Activated T-cell treated with anti-CD3 and anti-CD28 coated beads, Interleukin-2, amount 50 U/mL, for 24 hours (primary cell): ENCODE results near the gene BTLA.
"Not testable (repeated sequence)": the region's sequence is repeated elsewhere in the genome, so short reads cannot be mapped to it uniquely, and the experiment has no call there.

Experiments used
- DNase-seq: peaks from one replicate; pipeline ENCODE4 v3.0.0-alpha.2; 2020
- H3K27ac Mint-ChIP-seq: 2 replicates; pipeline ENCODE4 v1.8.0; 2020; ENCODE audit warnings: mild to moderate bottlenecking, mixed read lengths
- H3K27me3 Mint-ChIP-seq: 2 replicates; pipeline ENCODE4 v1.8.0; 2020; ENCODE audit warnings: mixed read lengths
- H3K36me3 Mint-ChIP-seq: 2 replicates; pipeline ENCODE4 v1.8.0; 2020; ENCODE audit warnings: low read depth, mixed read lengths
- H3K4me1 Mint-ChIP-seq: 2 replicates; pipeline ENCODE4 v1.8.0; 2020; ENCODE audit warnings: low read depth, mixed read lengths
- H3K4me3 Mint-ChIP-seq: 2 replicates; pipeline ENCODE4 v1.8.0; 2020; ENCODE audit warnings: mild to moderate bottlenecking, moderate library complexity, mixed read lengths
- H3K9me3 Mint-ChIP-seq: 2 replicates; pipeline ENCODE4 v1.8.0; 2020; ENCODE audit warnings: mixed read lengths

Gene BTLA

DNA sequence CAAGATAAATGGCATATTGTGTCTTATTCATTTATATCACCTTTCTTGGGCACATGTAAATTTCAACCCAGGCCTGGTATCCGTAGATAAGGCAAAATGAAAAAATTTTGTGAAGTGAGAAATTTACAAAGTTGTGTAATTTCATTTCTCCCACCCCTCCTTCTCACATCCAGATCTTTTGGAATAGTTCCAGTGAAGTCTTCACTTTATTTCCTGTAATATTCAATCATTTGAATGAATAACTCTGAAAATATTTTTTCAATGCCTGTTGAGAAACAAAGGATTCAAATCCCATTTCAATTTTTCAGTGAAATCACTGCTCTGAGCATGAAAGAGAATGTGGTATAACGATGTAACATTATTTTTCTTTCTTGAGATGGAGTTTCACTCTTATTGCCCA, 53.4 kb downstream of the BTLA start:
- Mint-ChIP-seq H3K4me1 (peaks cover 14% of the 10 kb centered on the region), H3K9me3 (no peaks in the 10 kb centered on the region), H3K27ac (no peak overlapping the region), H3K4me3 (no peak overlapping the region), H3K27me3 (no peaks in the 10 kb centered on the region), H3K36me3 (no peaks in the 10 kb centered on the region)
- no peak for DNase-seq

DNA sequence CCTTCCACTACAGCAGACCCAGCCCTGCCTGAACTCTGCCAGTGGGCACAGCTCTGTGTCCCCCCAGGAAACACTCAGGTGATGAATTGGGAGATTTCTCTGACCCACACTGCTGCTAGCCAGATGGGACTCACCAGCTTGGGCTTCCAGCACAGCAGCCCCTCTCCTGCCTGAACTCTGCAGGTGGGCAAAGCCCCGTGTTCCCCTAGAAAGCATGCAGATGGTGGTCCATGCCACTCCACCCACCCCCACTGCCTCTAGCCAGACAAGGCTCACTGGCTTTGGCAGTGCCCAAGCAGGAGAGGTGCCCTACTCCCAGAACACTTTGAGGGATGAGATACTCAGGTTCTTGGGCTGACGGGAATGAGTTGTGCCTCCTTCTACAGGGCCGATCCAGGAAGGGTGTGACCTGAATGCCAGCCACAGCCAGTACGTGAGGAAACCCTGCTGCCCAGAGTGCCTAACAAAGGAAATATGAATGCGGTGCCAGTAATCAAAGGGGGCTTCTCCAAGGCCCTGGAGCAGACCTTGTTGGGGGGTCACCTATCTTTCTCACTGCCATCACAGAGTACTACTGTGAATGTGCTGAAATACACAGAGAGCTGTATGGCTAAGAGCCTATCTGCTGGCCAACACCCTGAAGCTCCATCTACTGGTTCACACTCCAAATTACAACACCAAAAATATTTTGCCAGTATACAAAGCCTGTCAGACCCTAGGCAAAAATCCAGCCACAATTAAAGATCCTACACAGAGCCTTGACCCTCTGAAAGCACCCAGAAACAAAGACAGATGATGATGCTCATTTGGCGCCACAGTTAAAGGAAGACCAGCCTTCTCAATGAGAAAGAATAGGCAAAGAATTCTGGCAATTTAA, 61.9 kb downstream of the BTLA start:
- Mint-ChIP-seq H3K4me1 (peaks cover 52% of the 10 kb centered on the region), H3K4me3 (no peak overlapping the region), H3K36me3 (peaks cover 5% of the 10 kb centered on the region), H3K9me3 (peaks cover 8% of the 10 kb centered on the region), H3K27me3 (no peaks in the 10 kb centered on the region), H3K27ac (peak overlapping the region; percentile 28)
- DNase-seq = peak; percentile 48

DNA sequence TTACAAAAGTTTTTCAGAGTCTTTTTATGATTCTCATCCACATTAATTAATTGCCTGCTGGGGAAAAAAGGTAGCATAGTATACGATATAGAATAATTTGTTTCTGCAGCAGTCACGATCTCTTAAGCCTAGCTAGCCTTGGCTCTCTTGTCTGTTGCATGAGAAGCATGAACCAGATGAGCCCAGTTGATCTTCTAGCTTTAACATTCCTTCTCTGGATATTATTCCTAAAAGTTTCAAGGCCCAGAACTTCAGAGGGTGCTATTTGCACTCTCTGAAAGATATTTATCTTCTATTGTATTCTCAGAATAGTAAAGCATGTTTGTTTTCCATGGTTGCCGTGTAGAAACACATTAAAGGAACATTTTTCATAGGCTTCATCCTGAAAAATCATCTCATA, 69.3 kb downstream of the BTLA start:
- peaks cover 12% of the 10 kb centered on the region for H3K9me3 Mint-ChIP-seq
- peaks cover 10% of the 10 kb centered on the region for H3K36me3 Mint-ChIP-seq
- no peaks in the 10 kb centered on the region for H3K27me3 Mint-ChIP-seq
- no peak overlapping the region for H3K4me3 Mint-ChIP-seq
- peaks cover 26% of the 10 kb centered on the region for H3K4me1 Mint-ChIP-seq
- H3K27ac Mint-ChIP-seq = no peak overlapping the region
- no peak for DNase-seq

DNA sequence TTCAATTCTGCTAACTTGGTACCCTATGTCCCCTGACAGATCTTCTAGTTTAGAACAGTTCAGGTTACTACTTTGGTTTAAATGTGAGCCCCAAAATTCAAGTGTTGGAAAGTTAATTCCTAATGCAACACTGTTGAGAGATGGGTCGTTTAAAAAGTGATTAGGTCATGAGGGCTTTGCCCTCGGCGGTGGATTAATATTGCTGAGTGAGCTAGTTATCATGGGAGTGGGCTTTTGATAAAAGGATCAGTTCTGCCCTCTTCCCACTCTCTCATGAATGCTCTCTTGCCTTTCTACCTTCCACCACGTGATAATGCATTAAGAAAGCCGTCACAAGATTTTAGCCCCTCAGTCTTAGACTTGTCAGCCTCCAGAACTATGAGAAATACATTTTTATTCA, 72.1 kb downstream of the BTLA start:
- DNase-seq = no peak
- no peaks in the 10 kb centered on the region for H3K27me3 Mint-ChIP-seq
- peaks cover 2% of the 10 kb centered on the region for H3K4me1 Mint-ChIP-seq
- no peak overlapping the region for H3K4me3 Mint-ChIP-seq
- no peak overlapping the region for H3K27ac Mint-ChIP-seq
- H3K9me3 Mint-ChIP-seq = peaks cover 6% of the 10 kb centered on the region
- peaks cover 4% of the 10 kb centered on the region for H3K36me3 Mint-ChIP-seq

DNA sequence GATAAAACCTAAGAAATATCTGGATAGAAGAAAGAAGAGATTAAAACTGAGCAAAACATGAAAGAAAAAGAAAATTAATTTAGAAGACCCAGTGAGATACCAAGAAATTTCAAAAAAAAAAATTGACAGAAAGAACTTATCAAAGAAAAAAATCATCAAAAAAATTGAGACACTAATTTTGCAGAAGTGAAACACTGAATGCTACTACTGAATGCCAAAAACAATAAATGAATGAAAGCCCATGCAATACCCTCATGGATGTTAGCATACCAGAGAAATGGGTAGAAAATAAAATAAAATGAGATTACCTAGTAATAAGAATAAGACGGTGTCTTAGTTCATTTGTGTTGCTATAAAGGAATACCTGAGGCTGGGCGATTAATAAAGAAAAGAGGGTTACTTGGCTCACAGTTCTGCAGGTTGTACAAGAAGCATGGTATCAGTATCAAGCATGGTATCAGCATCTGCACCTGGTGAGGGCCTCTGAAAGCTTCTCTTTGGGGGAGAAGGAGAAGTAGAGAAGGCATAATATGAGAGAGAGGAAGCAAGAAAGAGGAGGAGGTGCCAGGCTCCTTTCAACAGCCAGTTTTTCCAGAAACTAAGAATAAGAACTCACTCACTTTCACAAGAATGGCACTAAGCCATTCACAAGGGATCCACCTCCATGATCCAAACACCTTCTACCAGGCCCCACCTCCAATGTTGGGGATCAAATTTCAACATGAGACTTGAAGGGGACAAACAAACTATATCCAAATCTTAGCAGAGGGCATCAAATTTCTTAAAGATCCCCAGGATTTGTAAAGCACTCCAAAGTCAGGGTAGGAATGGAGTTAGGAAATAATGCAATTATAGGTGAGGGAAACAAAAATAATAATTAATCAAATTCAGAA, 73.2 kb downstream of the BTLA start:
- Mint-ChIP-seq H3K4me1 (peaks cover 2% of the 10 kb centered on the region), H3K27me3 (no peaks in the 10 kb centered on the region), H3K27ac (no peak overlapping the region), H3K36me3 (no peaks in the 10 kb centered on the region), H3K9me3 (peaks cover 2% of the 10 kb centered on the region), H3K4me3 (no peak overlapping the region)
- DNase-seq = no peak

DNA sequence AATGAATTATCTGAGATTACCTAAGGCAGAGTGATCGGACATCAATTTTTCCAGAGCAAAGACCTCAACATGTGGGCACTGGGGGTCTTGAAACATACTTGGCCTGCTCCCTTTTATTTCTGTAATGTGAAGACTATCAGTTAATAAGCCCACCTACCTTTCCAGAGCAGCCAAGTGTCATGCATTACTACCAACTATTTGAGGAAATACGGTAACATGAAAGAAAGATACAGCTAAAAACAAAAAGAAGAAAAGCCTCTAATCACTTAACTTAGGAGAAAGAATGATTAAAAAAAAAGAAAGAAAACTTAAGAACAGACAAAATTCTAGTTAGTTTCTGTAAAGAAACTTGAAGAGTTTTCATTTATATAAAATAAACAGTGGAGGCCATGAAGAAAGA, 73.9 kb downstream of the BTLA start:
- Mint-ChIP-seq H3K36me3 (no peaks in the 10 kb centered on the region), H3K27ac (no peak overlapping the region)

DNA sequence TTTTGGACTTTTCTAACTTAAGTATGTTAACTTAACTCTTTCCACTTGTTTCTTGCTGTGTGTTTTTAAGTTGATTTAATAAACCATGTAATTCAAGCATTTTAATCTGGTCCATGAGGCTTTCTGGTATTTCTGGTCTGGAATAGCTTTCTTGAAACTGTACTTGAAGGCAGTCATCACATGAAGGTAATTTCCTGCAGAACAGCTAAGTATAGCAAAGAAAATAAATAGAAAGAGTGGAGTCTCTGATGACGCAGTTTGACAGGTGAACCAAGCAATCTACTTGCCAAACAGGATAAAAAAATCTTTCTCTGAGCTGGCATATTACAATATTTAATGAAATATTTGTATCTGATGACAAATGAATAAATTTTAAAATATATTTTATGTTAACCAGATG, 74.9 kb downstream of the BTLA start:
- DNase-seq = no peak
- no peak overlapping the region for H3K4me3 Mint-ChIP-seq
- peaks cover 2% of the 10 kb centered on the region for H3K4me1 Mint-ChIP-seq
- H3K27ac Mint-ChIP-seq = no peak overlapping the region
- no peaks in the 10 kb centered on the region for H3K36me3 Mint-ChIP-seq
- no peaks in the 10 kb centered on the region for H3K27me3 Mint-ChIP-seq
- no peaks in the 10 kb centered on the region for H3K9me3 Mint-ChIP-seq

More for the DNA sequence above, 73.9 kb downstream of the BTLA start:
- no peaks in the 10 kb centered on the region for H3K9me3 Mint-ChIP-seq
- no peak for DNase-seq
- H3K4me1 Mint-ChIP-seq = peaks cover 2% of the 10 kb centered on the region
- H3K4me3 Mint-ChIP-seq = no peak overlapping the region
- no peaks in the 10 kb centered on the region for H3K27me3 Mint-ChIP-seq

DNA sequence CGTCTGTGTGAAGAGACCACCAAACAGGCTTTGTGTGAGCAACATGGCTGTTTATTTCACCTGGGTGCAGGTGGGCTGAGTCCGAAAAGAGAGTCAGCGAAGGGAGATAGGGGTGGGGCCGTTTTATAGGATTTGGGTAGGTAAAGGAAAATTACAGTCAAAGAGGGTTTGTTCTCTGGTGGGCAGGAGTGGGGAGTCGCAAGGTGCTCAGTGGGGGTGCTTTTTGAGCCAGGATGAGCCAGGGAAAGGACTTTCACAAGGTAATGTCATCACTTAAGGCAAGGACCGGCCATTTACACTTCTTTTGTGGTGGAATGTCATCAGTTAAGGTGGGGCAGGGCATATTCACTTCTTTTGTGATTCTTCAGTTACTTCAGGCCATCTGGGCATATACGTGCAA, 76.4 kb downstream of the BTLA start:
- not testable (repeated sequence) for H3K27ac Mint-ChIP-seq, DNase-seq, H3K4me1 Mint-ChIP-seq, H3K36me3 Mint-ChIP-seq, H3K9me3 Mint-ChIP-seq, H3K27me3 Mint-ChIP-seq, H3K4me3 Mint-ChIP-seq

DNA sequence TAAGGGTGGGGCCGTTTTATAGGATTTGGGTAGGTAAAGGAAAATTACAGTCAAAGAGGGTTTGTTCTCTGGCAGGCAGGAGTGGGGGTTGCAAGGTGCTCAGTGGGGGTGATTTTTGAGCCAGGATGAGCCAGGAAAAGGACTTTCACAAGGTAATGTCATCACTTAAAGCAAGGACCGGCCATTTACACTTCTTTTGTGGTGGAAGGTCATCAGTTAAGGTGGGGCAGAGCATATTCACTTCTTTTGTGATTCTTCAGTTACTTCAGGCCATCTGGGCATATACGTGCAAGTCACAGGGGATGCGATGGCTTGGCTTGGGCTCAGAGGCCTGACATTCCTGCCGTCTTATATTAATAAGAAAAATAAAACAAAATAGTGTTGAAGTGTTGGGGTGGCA, 80.7 kb downstream of the BTLA start:
- H3K9me3 Mint-ChIP-seq, H3K4me1 Mint-ChIP-seq, DNase-seq, H3K27ac Mint-ChIP-seq, H3K27me3 Mint-ChIP-seq, H3K4me3 Mint-ChIP-seq, H3K36me3 Mint-ChIP-seq: not testable (repeated sequence)

DNA sequence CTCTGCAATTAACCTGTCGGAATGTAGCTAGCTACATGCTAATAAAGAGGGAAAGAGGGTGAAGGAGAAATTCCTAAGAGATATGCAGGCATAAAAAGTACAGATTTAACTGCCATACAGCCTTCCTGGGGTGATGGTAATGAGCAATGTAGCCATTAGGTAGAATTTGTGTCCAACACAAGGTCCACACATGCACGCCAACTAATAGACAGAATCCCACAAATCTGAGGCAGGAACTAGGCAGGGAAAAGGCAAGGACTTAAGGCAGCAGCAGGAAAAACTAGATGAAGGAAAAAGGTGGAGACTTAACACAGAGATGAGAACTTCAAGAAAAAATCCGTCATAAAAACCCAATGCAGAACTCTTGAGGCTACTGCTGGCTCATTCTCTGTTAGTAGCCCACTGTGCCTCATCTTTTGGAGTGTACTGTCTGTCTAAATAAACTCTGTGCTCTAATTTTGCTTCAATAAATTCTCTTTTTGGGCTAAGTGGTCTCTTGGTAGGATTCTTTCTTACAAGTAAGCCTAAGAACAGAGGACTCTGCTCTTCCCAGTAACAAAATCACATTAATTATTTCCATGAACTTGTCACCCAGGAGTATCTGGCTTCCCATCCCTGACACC, 81.5 kb downstream of the BTLA start:
- no peak for DNase-seq
- no peaks in the 10 kb centered on the region for H3K36me3 Mint-ChIP-seq
- H3K4me1 Mint-ChIP-seq = peaks cover 6% of the 10 kb centered on the region
- H3K27ac Mint-ChIP-seq = no peak overlapping the region
- H3K4me3 Mint-ChIP-seq = no peak overlapping the region
- H3K9me3 Mint-ChIP-seq = peaks cover 2% of the 10 kb centered on the region
- no peaks in the 10 kb centered on the region for H3K27me3 Mint-ChIP-seq

DNA sequence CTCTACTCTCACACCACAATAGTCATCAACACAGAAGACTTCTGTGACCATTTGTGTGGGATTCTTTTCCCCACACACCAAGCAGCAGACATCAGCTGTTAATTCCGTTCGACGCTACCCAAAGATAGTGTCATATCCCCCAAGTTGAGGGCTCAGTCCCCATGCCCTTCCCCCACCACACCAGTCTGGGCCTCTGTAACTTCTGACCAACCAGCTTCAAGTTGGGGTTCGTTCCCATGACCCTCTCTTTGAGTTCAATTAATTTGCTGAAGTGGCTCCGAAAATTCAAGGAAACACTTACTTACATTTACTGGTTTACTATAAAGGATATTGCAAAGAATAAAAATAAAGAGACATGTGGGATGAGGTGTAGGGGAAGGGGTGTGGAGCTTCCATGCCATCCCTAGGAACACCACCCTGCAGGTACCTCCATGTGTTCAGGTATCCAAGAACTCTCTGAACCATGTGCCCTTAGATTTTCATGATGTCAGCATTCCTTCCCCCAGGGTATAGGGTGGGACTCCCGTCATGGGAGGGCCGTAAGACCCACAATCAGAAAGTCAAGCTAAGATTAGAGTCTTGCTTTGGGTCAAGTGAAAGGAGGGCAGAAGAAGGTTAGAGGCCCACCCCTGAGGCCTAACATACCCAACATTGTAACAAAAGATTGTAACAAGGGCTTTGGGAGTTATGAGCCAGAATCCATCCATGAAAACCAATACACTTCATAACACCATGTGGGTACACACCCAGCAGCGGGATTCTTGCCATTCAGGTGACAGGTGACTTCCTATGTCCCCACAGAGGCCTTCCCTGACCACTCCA, 82.7 kb downstream of the BTLA start:
- Mint-ChIP-seq H3K4me3 (no peak overlapping the region), H3K27me3 (no peaks in the 10 kb centered on the region), H3K9me3 (peaks cover 4% of the 10 kb centered on the region), H3K27ac (no peak overlapping the region), H3K4me1 (peaks cover 12% of the 10 kb centered on the region), H3K36me3 (no peaks in the 10 kb centered on the region)
- no peak for DNase-seq

DNA sequence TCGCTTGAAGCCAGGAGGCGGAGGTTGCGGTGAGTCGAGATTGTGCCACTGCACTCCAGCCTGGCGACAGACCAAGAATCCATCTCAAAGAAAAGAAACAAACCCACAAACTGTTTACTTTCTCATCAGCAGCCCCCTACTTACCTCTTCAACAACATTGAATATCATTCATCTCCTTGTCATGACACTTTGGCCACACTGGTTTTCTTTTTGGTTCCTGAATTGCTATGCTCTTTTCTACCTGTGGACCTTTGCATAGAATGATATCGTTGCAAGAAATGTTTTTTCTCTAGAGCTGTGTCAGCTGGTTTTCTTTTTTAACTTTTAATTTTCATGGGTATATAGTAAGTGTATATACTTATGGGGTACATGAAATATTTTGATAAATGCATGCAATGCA, 83.9 kb downstream of the BTLA start:
- Mint-ChIP-seq H3K4me3 (no peak overlapping the region), H3K4me1 (peaks cover 12% of the 10 kb centered on the region), H3K27ac (no peak overlapping the region), H3K27me3 (no peaks in the 10 kb centered on the region), H3K36me3 (no peaks in the 10 kb centered on the region), H3K9me3 (peaks cover 4% of the 10 kb centered on the region)
- no peak for DNase-seq
